NCI-H2107 treated with DMSO at 0.1 percent for 48 hours (cell line): ENCODE measurements around the gene PCCA.
A peak's percentile ranks its signal among the peaks of the same experiment; 100 is the strongest.
"Not testable (repeated sequence)": the region's sequence is repeated elsewhere in the genome, so short reads cannot be mapped to it uniquely, and the experiment has no call there.

Experiments
- DNase-seq: peaks from one replicate; lab custom pipeline; 2025; ENCODE audit not compliant: unreplicated experiment; lab: John Stamatoyannopoulos, UW

The PCCA gene

DNA sequence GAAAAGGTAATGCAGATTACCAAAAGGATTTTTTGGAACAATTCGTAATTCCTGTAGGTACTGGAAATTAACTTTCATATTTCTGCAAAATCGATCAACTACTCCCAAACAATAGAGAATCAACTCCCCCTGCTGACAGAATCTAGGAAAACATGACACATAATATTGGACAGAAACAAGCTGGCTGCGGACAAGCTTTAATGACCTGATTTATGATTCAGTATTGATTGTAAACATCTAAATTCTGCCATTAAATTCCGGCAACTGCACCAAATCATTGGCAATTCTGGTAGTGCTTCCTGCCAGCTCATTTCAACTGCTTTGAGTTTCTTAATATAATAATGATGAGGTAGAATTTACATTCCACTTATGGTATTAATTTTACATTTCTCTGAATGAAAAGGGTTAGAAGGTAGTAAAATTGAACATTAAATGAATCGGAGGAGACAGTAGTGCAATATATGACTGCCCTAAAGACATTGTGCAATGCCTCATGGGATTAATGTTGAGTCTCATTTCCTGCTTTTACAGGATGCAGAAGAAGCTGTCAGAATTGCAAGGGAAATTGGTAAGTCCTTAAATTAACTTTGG is 146.5 kb downstream of the PCCA start:
- DNase-seq: peak; percentile 54

DNA sequence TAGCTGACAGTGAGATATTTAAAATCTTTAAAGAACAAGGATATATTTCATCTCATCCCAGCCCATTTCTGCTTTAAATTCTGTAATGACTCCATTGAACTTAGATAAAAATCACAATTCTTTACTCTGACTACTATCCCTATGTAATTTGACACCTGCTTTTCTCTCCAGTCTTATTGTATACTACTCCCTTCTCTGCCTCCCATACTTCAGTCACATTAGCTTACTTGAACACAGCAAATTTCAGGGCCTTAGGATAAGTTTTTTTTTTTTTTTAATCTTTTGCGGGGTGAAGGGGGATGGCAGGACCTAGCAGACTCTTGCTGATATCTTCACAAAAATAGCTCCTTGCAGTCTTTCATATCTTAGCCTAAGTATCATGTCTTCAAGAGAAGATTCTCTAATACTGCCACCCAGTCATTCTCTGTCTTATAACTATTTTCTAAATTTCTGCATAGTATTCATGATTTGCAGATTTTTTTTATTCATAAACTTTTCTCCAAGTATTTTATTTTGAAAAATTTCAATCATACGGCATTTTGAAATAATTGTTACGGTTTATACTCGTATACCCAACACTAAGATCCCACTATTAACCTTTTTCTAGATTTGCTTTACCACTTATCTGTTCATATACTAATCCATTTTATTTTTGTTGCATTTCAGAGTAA is 151.4 kb downstream of the PCCA start:
- DNase-seq: peak; percentile 26

DNA sequence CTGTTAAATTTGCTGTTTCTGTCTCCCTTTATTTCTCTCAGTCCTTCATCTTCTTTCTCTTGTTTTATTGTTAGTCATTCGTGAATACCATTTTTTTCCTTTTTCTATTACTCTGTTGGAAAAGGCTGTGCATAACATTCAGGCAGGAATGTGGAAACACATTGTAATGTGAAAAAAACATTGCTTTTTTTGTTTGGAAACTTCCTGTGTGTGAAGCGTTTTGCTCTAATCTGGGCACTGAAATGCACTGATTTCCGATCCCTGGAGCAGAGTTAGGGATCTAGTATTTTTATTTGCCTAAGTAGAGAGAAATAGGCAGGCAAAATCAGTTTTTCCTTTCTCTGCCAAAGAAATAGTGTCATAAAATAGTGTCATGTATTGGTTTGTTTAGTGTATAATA is 155.5 kb downstream of the PCCA start:
- no peak for DNase-seq

DNA sequence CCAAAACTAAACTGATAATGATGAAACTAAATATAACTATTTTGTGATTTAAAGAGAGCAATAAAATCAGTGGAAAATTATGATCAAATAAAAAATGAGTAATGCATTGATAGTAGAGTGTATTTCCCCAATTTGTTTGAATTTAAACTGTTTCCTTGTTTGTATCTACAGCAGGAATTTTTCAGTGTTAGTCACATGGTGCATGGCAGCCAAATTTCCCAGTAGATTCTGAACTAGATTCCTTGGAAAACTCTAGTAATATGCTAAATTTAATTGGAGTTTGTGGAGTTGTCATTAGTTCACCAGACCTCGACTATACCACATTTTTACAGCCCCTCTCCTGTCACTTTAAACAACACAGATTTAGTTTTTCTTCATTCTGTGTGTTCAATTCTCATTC is 156.2 kb downstream of the PCCA start:
- DNase-seq: no peak

DNA sequence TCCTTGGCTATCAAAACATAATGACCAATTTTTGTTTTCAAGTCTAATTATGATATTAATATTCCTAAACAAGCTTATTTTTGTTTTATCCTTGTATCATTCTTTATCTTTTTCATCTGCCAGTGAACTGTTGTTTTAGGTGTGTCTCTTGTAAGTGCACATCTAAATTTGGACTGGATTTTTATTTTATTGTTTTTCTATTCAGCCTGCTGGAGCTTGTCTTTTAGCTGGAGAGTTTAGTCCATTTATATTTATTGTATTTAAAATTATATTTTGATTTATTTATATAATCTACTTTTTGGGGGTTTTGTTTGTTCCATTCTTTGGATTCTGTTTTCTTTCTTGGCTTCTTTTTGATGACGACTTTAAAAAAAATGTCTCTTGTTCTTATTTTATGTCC is 159.0 kb downstream of the PCCA start:
- no peak for DNase-seq

DNA sequence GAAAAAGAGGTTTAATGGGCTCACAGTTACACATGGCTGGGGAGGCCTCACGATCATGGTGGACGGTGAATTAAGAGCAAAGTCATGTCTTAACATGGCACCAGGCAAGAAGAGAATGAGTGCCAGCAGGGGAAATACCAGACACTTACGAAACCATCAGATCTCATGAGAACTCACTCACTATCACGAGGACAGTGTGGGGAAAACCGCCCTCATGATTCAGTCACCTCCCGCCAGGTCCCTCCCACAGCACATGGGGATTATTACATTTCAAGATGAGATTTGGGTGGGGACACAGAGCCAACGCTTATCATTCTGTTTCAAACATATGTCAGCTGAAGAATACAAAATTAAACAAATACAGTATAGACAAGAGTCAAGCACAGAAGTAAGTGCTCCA is 165.1 kb downstream of the PCCA start:
- DNase-seq: no peak

DNA sequence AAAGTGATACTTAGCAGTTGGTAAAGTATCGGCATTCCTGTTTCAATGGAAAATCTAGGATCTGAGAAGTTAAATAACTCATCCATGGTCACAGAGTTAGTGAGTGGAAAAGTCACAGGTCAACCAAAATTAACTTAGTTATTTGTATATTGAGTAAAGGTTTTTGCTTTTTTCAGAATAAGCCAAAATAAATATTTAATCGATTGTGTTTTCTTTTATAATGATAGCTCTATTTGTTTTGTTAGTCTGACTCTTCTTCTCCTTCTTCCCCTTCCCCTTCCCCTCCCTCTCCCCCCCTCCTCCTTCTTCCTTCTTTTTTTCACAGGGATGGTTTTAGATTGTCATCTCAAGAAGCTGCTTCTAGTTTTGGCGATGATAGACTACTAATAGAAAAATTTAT is 173.5 kb downstream of the PCCA start:
- DNase-seq: no peak

DNA sequence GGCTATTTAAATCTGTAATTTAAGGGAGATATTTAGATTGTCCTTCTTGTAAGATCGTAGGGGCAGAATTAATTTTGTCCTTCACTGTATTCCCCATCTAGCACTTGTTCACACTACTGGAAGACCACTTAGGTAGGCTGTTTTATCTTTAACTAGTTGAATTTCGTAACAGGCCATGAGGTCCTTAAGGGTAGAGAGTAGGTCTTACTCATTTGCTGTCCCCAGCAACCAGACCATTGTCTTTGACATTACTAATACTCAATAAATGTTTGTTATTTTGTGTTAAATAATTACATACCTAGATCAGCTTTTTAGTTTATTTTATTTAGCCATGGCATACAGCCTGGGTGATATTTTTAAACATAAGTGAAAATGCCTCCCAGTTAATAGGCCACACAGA is 177.1 kb downstream of the PCCA start:
- DNase-seq: no peak

DNA sequence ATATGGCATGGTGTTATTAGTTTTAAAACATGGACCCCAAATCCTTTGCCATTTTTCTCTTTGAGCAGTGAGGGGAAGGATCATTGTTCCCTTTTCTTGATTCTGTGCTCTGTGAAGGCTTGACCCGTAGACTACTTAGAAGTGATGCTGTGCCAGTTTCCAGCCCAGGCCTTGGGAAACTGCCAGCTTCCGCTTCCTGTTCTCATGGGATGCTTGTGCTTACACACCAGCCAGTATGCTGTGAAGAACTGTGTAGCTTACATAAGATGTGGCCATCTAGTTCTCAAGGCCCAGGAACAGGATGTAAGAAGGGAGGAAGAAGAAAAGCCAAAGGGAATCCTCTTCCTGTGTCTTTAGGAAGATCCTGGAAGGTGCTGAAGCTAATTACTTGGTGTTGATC is 180.9 kb downstream of the PCCA start:
- no peak for DNase-seq

DNA sequence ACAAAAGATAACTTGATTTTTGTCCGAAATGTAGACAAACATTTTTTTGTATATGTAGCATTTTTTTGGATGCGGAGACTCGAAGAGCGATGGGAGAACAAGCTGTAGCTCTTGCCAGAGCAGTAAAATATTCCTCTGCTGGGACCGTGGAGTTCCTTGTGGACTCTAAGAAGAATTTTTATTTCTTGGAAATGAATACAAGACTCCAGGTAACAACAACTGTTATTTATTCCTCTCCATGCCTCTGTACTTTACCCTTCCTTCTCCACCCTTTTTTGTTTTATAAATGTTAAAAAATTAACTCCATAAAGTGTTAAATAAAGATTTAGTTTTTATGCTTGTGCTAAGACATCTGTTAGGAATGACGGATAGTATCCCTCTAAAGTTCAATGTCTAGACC is 184.2 kb downstream of the PCCA start:
- no peak for DNase-seq

DNA sequence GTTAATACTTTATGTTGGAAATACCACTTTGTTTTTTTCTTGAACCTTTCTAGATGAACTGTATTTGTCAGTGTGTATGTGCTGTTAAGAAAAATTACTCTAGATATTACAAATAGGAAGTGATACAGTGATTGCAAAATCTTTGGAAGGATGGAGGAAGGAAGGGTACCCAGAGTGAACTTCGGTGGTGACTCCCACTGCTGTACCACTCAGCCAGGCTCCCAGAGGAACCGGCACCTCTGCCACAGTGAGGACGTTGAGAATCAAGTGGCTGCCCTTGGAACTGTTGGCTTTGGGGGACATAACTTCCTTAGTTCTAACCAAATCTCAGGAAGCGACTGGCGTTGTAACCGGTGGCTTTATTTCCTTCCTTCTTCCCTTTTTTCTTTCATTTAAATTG is 184.7 kb downstream of the PCCA start:
- no peak for DNase-seq

DNA sequence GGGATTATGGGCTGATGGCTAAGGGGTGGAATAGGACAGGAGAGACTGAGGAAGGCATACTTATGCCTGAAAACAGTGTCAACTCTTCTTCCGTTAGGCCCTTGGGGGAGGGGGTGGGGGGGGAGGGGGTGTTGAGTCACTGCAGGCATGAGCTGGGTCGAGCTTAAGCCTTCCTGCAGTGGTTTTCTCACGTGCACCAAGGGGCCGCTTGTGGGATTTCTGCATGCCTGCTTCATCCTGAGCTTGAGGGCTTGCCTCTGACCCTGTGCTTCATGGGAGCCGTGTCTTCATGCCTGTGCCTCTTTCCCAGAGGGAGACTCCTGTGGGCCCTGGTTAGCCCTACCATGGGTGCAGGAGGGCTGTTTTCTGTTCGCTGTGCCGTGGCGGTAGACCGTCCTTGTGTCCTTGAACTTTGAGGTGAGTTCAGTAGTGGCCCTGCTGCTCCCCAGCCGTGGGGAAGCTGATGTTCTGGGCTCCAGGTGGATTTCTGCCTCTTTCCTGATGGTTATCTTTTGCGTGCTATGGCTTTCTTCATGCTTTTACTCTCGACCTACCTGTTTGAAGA is 186.1 kb downstream of the PCCA start:
- DNase-seq: no peak

DNA sequence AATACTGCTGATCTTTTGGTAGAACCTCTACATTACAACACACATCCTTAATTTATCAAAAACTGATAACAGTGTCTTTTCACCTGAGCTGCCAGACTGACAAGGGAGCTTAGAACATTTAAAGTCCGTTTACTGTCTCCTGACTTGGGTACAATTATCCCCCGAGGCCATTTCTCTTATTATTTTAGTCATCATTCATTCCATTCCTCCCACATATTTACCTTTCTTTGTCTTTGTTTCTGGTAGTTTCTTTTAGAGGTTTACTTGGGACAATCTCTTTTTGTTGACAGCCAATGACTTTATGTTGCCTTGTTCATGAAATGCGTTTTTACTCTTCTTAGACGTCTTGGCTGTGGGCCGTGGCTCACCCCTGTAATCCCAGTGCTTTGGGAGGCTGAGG is 186.9 kb downstream of the PCCA start:
- DNase-seq: no peak

DNA sequence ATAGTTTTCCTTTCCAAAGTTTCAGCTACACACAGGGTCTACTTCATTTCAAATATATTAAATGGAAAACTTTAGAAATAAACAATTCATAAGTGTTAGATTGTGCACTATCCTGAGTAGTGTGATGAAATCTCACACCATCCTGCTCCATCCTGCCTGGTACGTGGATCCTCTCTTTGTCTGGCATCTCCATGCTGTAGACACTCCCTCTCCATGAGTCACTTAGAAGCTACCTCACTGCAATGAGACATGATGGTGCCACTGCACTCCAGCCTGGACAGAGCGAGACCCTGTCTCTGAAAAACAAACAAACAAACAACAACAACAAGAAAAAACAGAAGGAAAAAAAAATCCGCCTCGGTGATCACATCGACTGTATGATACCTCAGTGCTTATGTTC is 191.8 kb downstream of the PCCA start:
- no peak for DNase-seq

DNA sequence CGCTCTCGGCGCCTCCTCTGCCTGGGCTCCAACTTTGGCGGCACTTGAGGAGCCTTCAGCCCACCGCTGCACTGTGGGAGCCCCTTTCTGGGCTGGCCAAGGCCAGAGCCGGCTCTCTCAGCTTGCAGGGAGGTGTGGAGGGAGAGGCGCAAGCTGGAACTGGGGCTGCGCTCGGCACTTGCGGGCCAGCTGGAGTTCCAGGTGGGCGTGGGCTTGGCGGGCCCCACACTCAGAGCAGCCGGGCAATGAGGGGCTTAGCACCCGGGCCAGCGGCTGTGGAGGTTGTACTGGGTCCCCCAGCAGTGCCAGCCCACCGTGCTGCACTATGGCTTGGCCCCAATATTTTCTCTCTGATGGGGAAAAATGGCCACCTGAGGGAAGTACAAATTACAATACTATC is 193.4 kb downstream of the PCCA start:
- DNase-seq: not testable (repeated sequence)

DNA sequence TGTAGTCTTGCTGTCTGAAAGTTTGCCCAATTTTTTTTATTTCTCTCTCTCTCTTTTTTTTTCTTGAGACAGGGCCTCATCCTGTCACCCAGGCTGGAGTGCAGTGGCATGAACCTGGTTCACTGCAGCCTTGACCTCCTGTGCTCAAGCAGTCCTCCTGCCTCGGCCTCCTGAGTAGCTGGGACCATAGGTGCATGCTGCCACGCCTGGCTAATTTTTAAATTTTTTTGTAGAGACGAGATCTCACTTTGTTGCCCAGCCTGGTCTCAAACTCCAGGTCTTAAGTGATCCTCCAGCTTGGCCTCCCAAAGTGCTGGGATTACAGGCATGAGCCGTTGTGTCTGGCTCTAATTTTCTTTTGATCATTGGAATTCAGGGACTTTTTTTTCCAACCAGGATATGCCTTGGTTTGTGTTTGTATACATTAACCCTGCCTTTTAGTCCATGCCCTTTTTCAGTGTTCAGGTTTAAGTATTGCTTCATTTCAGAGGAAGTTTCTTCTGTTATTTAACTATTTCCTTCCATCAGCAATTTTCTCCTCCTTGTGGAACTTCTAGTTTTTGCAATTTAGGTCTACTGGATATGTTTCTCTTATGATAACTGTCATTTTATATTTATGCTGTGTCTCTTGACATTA is 201.4 kb downstream of the PCCA start:
- no peak for DNase-seq

DNA sequence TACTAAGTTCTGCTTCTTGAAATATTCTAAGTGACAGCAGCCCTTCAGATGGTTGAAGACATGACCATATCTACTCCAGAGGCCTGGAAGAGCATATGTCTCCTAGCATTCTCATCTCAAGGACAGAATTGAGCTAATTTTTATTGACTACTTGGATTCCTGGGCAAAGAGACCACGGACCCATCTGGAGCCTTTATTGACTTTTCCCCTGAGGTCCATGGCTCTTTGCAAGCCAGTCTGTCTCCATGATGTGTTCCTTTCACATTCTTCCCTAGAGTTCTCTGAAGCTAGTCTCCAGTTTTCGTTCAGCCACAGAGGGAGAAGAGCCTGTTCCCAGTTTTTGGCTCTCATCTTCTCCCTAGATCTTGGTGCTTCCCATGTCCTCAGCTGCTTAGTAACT is 202.7 kb downstream of the PCCA start:
- DNase-seq: no peak

DNA sequence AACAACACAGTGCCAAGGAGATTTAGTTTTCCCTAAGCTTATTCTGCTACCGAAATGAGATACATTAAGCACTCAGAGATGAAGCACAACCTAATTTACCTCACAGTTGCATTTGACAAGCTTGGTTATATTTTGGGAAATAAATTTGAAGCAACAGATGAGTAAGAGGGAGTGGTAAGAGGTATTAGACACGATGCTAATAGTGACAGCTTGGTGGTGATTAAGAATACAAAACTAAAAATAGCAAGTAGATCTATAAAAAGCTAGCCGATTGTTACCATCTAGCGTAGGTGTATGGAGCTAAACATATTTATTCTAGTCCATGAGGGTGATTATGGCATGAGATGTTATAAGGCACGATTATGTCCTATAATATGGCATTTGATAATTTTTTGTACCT is 208.5 kb downstream of the PCCA start:
- DNase-seq: no peak

DNA sequence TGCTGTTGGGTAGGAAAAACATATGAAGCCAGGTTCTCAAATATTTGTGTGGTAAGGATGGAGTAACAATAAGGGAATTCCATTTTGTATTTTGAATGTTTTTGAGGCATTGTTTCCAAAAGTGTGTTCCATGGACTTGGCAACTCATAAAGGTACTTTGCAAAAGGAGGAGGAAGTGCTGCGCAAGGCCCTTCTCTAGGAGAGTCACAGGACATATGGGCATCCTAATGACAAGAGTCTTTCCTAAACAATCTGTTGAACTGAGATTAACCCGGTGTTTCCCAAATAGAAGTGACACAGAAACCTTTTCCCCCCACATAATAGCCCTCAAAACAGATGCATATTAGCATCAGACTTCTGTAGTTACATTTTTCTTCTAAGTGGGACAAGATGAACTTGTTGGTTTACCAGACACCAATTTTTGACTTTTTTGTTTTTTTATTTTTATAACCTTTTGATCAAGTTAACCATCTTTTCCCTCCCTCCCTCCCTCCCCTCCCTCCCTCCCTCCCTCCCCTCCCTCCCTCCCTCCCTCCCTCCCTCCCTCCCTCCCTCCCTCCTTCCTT is 209.3 kb downstream of the PCCA start:
- no peak for DNase-seq

DNA sequence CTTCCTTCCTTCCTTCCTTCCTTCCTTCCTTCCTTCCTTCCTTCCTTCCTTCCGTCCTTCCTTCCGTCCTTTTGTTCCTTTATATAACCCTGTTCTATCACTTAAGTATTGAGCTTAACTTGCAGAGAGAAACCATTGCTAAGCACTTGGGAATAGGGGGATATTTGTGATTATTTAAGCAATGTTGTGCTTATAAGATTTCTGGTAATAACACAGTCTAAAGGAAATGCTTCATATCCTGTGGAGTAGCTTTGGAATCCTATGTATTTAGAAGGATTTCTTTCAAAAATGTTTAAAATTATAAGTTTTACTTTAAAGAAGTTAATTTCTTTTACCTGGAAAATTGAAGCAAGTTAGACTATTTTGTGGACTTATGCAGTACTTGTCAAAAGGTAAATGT is 209.8 kb downstream of the PCCA start:
- DNase-seq: no peak

DNA sequence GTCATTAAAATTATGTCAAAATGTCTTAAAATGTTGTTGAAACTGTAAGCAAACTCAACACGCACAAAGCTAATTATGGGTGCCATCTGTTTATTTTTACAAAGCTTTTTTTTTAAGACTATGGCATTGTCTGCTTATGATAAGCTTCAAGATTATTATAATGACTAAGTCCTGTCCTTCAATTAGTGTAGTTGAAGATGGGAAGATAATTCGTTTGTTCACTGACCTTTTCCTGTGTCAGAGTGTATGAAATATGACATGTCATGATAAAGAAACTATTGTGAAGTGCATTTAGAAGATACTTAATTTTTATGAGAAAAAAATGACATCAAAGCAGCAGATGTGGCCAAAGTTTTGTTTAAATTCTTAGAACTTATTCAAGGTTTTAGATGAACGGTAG is 211.3 kb downstream of the PCCA start:
- DNase-seq: no peak

DNA sequence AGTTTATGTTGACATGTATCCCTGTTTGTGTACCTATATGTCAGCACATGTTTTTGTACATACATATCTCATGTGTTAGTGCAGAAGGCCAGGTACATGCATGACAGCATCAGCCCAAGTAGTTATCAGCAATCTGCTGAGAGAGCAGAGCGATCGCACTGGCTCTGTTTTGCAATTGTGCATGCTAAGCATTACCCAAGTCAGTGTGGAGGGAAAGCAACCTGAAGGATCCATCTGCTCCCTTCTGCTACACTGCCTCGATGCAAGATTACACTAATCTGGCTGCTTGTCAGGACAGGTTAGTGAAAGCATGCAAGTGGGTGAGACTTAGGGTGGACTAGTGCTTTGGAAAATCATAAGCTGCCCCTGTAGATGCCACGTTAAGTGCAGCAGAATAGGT is 211.8 kb downstream of the PCCA start:
- DNase-seq: no peak
